HepG2 (cell line): Measurements from ENCODE around the gene MGA. TPM values are rescaled to one million over a fixed set of nuclear protein-coding genes. Genes with fewer than 3 reads are reported as not detected.

ENCODE experiments used
- ATAC-seq: fragments of 200-7000 bp; cut with Tn5 transposase; 3 replicates; pipeline ENCODE4 v1.9.1; 2020; ENCODE audit warnings: mild to moderate bottlenecking, moderate library complexity
- BruUV-seq: library from RNA; stranded (reverse); fragments of 400-500 nt; replicated peaks from 2 replicates; lab custom pipeline; 2021; lab: Mats Ljungman, UMichigan
- CTCF ChIA-PET: fragments of 300-600 bp; formaldehyde crosslinking; extraction: SDS; loops from one replicate; lab custom pipeline; 2021; ENCODE audit warnings: low total read pairs, inconsistent platforms, low intra/inter-chr PET ratio; lab: Yijun Ruan, JAX
- POLR2A ChIA-PET: fragments of 350-600 bp; sonication (Branson Sonifier 250); formaldehyde crosslinking; loops from one replicate; lab custom pipeline; 2020; ENCODE audit warnings: antibody characterized with exemption, inconsistent platforms; lab: Yijun Ruan, JAX
- DNase-seq: peaks from one replicate; pipeline ENCODE4 v3.0.0-alpha.2; 2015; ENCODE audit warnings: low spot score
- FAIRE-seq: peaks from 3 replicates; lab custom pipeline; 2011; peaks lifted over from hg19 to GRCh38; lab: Jason Lieb, UNC
- H2AFZ ChIP-seq: one replicate; pipeline ENCODE4 v1.6.1; 2011; ENCODE audit warnings: low read length, inconsistent platforms
- H3K27ac ChIP-seq: fragments of 300-600 bp; 3 replicates; pipeline ENCODE4 v1.8.0; 2011; ENCODE audit warnings: mixed run types, mild to moderate bottlenecking, mixed read lengths, low read length, inconsistent platforms; ENCODE audit not compliant: insufficient read depth; ENCODE audit errors: extremely low read length
- H3K27me3 ChIP-seq, 2 experiments: fragments of 200-600 bp in 1 of 2; 2 replicates in 1 of 2; 3 replicates in 1 of 2; pipeline versions ENCODE4 v1.6.0 to v1.8.0; 2011; ENCODE audit warnings: low read length in 2 of 2, mild to moderate bottlenecking in 2 of 2, moderate library complexity in 2 of 2, inconsistent platforms in 1 of 2; ENCODE audit not compliant: insufficient read depth in 2 of 2, control insufficient read depth in 1 of 2
- H3K36me3 ChIP-seq, 2 experiments: fragments of 200-600 bp in 1 of 2; replicated peaks in 1 of 2; 2 replicates in 1 of 2; 3 replicates in 1 of 2; pipeline versions ENCODE4 v1.5.1 to v1.8.0; 2011; ENCODE audit warnings: low read length in 2 of 2, inconsistent platforms in 1 of 2; ENCODE audit not compliant: insufficient read depth in 2 of 2, control insufficient read depth in 1 of 2
- H3K4me1 ChIP-seq: 2 replicates; pipeline ENCODE4 v1.5.1; 2012; ENCODE audit warnings: low read length, inconsistent platforms; ENCODE audit not compliant: insufficient read depth
- H3K4me2 ChIP-seq: 2 replicates; pipeline ENCODE4 v1.6.0; 2011; ENCODE audit warnings: low read depth, low read length, inconsistent platforms
- H3K4me3 ChIP-seq, 3 experiments: fragments of 200-600 bp in 1 of 3; sonication (generic), shearing (Covaris generic) in 1 of 3; replicated peaks in 1 of 3; 2 replicates each; pipeline ENCODE4 v1.5.1; 2011 to 2016; ENCODE audit warnings: low read length in 3 of 3, inconsistent platforms in 2 of 3, low read depth in 2 of 3, mild to moderate bottlenecking in 2 of 3, control low read depth in 1 of 3, mixed read lengths in 1 of 3; ENCODE audit not compliant: insufficient read depth in 1 of 3
- H3K79me2 ChIP-seq: one replicate; pipeline ENCODE4 v1.6.1; 2011; ENCODE audit warnings: low read length, inconsistent platforms; ENCODE audit not compliant: insufficient read depth
- H3K9ac ChIP-seq: 2 replicates; pipeline ENCODE4 v1.6.0; 2011; ENCODE audit warnings: mild to moderate bottlenecking, low read depth, low read length, inconsistent platforms; ENCODE audit not compliant: insufficient read depth
- H3K9me3 ChIP-seq: 2 replicates; pipeline ENCODE4 v1.5.1; 2012; ENCODE audit warnings: mild to moderate bottlenecking, low read length
- H4K20me1 ChIP-seq: 2 replicates; pipeline ENCODE4 v1.6.0; 2011; ENCODE audit warnings: inconsistent platforms, mild to moderate bottlenecking, low read length, moderate library complexity; ENCODE audit not compliant: insufficient read depth
- ARNTL ChIP-seq: sonication (generic); formaldehyde crosslinking; IDR thresholded peaks from 2 replicates; pipeline ENCODE4 v1.4.0; 2020; ENCODE audit warnings: mild to moderate bottlenecking, missing genetic modification reagents
- RCOR2 ChIP-seq: IDR thresholded peaks from 2 replicates; pipeline ENCODE4 v1.6.1; 2016; ENCODE audit warnings: missing biosample characterization, missing genetic modification reagents
- SMYD3 ChIP-seq: sonication (generic); formaldehyde crosslinking; IDR thresholded peaks from 2 replicates; pipeline ENCODE4 v1.8.1; 2023; ENCODE audit warnings: mild to moderate bottlenecking, missing genetic modification reagents
- SP1 ChIP-seq, 2 experiments: fragments of 450-650 bp in 1 of 2; sonication (generic) in 1 of 2; formaldehyde crosslinking in 1 of 2; IDR thresholded peaks; 2 replicates each; pipeline versions ENCODE4 v1.4.0 to v1.6.1; 2016 to 2020; ENCODE audit warnings: missing genetic modification reagents in 1 of 2
- TSC22D2 ChIP-seq: sonication (generic); formaldehyde crosslinking; IDR thresholded peaks from 2 replicates; pipeline ENCODE4 v1.5.1; 2020; ENCODE audit warnings: missing genetic modification reagents, mild to moderate bottlenecking, borderline replicate concordance
- WGBS: methylation state at CpG from one replicate; pipeline ENCODE4 v1.1.6; 2017; ENCODE audit warnings: low lambda C conversion rate; 5-methylcytosine and 5-hydroxymethylcytosine counted together
- in situ Hi-C: cut with HindIII; loops from 2 replicates; pipeline ENCODE4 v1.10.0; 2017; ENCODE audit warnings: low pct_unique_long_range_greater_than_20kb; ENCODE audit not compliant: extremely low pct_ligation_motif_present
- intact Hi-C: fragments of 100-400 bp; cut with micrococcal nuclease; formaldehyde crosslinking; loops from one replicate; pipeline ENCODE4 v1.10.0; 2022; ENCODE audit not compliant: unreplicated experiment
- polyA plus RNA-seq, 8 experiments: library from polyadenylated mRNA; depleted of rRNA in 3 of 8; stranded (reverse) in 7 of 8; unstranded in 1 of 8; fragments of >200 nt; fragmentation: Illumina TruSeq in 4 of 8; extraction: Trizol in 4 of 8; gene quantifications; 2 replicates each; pipeline versions ENCODE4 v1.2.1 to v1.2.3, GENCODE V29; 2011 to 2016; ENCODE audit warnings: low read depth in 4 of 8, missing spikeins in 1 of 8, mixed read lengths in 1 of 8; ENCODE audit not compliant: insufficient read depth in 1 of 8
- total RNA-seq, 5 experiments: library from RNA; depleted of rRNA; stranded (reverse); fragments of >200 nt; fragmentation: Illumina TruSeq; extraction: Trizol; gene quantifications; 2 replicates each; pipeline ENCODE4 v1.2.3, GENCODE V29; 2016; ENCODE audit warnings: low read depth in 1 of 5
- TF ChIP-seq, protein P1 (sequence below): sonication (generic); formaldehyde crosslinking; IDR thresholded peaks from 2 replicates; pipeline ENCODE4 v1.5.1; 2020; ENCODE audit warnings: mild to moderate bottlenecking, moderate library complexity, missing genetic modification reagents
- TF ChIP-seq, protein P2 (sequence below): IDR thresholded peaks from 2 replicates; pipeline ENCODE4 v1.6.1; 2016; ENCODE audit warnings: control low read depth
- TF ChIP-seq, protein P3 (sequence below): sonication (generic); formaldehyde crosslinking; IDR thresholded peaks from 2 replicates; pipeline ENCODE4 v1.9.0; 2021; ENCODE audit warnings: missing genetic modification reagents, borderline replicate concordance
- TF ChIP-seq, protein P4 (sequence below): IDR thresholded peaks from 2 replicates; pipeline ENCODE4 v1.6.1; 2018; ENCODE audit warnings: missing genetic modification reagents

MGA gene
- total and polyA plus RNA-seq, 2 of the 13 experiments (the other 11 are each of a cell fraction or from before 2014, with no cell fraction given), result 5.3 to 59.0 TPM

DNA sequence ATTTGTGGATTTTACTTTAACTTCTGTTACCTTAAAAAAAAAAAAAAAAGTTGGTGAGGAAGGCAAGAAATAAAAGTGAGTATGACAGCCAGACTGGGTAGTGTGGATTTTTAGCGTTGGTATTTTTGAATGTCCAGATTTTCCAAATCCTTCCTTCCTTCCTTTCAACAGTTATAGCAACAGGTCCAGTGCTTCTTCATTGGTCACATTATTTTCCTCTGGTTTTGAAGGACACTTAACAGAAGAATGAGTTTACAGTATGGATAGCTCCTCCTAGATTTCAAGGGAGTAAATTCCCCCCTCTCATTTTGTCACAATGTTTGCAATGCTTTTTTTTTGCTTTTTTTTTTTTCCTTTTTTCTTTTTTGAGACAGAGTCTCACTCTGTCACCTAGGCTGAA, 120.5 kb downstream of the MGA start:
- Histone ChIP-seq H3K36me3 (no peaks in the 10 kb centered on the region), H3K4me2 (peak overlapping the region; percentile 48; the same call in 1 of the 2 replicates), H3K79me2 (peaks cover 4% of the 10 kb centered on the region), H2AFZ (no peak overlapping the region), H3K9me3 (no peaks in the 10 kb centered on the region), H3K9ac (peak overlapping the region; percentile 35; the same call in 1 of the 2 replicates), H3K27ac (peak overlapping the region; percentile 65), H3K27me3 (no peaks in the 10 kb centered on the region), H4K20me1 (no peaks in the 10 kb centered on the region), H3K4me3 (no peak overlapping the region), H3K4me1 (peaks cover 74% of the 10 kb centered on the region)
- no peak for ATAC-seq
- intact Hi-C loops, result no loop called here
- FAIRE-seq, result no peak
- BruUV-seq, result no TSS peak
- WGBS, result 76% methylated on average over 1 of the region's 1 CpG
- CTCF ChIA-PET, result no interaction called here
- TF ChIP-seq TSC22D2 (no peak), ARNTL (CRISPR knock-in tag) (0 out of 2 replicates have a peak, but pooled peaks have one; percentile 21)
- POLR2A ChIA-PET, result interaction anchor here (0.8 kb wide), 1 partner anchor 237 kb away, joined by 3 read pairs; the partner anchor contains the start of gene RPAP1
- in situ Hi-C loops, result no loop called here
- no peak for DNase-seq

DNA sequence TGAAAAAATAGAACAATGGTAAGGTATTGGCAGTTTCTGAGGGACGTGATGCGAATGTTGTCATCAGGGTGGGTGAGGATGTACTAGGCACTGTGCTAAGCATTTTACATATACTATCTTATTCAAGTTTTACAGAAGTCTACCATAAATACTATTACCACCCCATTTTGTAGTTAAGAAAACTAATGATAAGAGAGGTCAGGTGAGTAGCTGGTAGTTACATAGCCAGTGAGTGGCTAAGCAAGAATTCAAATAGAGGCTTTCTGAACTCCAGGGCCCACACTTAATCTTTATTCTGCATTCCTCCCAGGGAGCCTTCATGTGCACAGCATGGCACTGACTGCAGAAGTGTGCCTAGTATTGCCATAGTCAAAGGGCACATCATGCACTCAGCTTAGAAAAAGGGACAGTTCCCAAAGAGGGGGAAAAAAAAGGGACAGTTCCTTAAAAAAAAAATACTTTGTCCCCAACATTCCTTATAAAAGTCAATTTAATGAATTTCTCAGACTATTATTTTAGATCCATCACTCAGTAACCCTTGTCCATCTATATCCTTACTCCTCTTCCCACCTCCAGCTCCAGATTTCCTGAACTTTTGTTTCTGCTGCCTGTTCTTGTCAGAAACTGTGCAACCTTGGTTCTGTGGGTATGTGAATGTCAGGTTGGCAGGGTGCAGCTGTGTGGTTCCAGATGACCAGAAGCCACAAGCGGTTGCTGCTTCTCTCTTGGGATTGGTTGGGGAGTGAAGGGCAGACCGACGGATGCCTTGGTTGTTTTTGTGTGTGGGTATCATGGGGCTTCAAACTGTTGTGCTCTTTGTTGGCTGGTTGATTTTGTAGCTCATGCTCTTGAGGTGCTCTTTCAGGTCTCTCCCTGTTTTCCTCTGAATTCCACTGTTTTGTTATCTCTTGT, 122.4 kb downstream of the MGA start:
- CTCF ChIA-PET, result no interaction called here
- H3K4me2 ChIP-seq, result no peak overlapping the region
- BruUV-seq, result no TSS peak
- no peak overlapping the region for H2AFZ ChIP-seq
- H3K9me3 ChIP-seq, result no peaks in the 10 kb centered on the region
- POLR2A ChIA-PET, result interaction anchor here (1.0 kb wide), 1 partner anchor 9 kb away, joined by 3 read pairs; no protein-coding TSS in a partner anchor
- ATAC-seq, result no peak
- no peak for DNase-seq
- intact Hi-C loops, result no loop called here
- no peak overlapping the region for H3K4me3 ChIP-seq
- H3K9ac ChIP-seq, result no peak overlapping the region; the same call in 1 of the 2 replicates
- H3K27me3 ChIP-seq, result no peaks in the 10 kb centered on the region
- 93% methylated on average over 5 of the region's 5 CpGs for WGBS
- peaks cover 55% of the 10 kb centered on the region for H3K4me1 ChIP-seq
- no peaks in the 10 kb centered on the region for H4K20me1 ChIP-seq
- H3K79me2 ChIP-seq, result peaks cover 3% of the 10 kb centered on the region
- in situ Hi-C loops, result no loop called here
- peak overlapping the region; percentile 8 for H3K27ac ChIP-seq
- no peaks in the 10 kb centered on the region for H3K36me3 ChIP-seq
- FAIRE-seq, result no peak
- TF ChIP-seq SP1 (IDR thresholded peaks at IDR 0.05) (no peak), SP1 (CRISPR knock-in tag; IDR thresholded peaks at IDR 0.05) (no peak), SMYD3 (CRISPR knock-in tag) (no peak), RCOR2 (CRISPR knock-in tag) (no peak)
- TF ChIP-seq, protein P1, sequence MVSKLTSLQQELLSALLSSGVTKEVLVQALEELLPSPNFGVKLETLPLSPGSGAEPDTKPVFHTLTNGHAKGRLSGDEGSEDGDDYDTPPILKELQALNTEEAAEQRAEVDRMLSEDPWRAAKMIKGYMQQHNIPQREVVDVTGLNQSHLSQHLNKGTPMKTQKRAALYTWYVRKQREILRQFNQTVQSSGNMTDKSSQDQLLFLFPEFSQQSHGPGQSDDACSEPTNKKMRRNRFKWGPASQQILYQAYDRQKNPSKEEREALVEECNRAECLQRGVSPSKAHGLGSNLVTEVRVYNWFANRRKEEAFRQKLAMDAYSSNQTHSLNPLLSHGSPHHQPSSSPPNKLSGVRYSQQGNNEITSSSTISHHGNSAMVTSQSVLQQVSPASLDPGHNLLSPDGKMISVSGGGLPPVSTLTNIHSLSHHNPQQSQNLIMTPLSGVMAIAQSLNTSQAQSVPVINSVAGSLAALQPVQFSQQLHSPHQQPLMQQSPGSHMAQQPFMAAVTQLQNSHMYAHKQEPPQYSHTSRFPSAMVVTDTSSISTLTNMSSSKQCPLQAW (CRISPR knock-in tag), result no peak
- TF ChIP-seq, protein P2, sequence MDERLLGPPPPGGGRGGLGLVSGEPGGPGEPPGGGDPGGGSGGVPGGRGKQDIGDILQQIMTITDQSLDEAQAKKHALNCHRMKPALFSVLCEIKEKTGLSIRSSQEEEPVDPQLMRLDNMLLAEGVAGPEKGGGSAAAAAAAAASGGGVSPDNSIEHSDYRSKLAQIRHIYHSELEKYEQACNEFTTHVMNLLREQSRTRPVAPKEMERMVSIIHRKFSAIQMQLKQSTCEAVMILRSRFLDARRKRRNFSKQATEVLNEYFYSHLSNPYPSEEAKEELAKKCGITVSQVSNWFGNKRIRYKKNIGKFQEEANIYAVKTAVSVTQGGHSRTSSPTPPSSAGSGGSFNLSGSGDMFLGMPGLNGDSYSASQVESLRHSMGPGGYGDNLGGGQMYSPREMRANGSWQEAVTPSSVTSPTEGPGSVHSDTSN (CRISPR knock-in tag), result no peak
- TF ChIP-seq, protein P3, sequence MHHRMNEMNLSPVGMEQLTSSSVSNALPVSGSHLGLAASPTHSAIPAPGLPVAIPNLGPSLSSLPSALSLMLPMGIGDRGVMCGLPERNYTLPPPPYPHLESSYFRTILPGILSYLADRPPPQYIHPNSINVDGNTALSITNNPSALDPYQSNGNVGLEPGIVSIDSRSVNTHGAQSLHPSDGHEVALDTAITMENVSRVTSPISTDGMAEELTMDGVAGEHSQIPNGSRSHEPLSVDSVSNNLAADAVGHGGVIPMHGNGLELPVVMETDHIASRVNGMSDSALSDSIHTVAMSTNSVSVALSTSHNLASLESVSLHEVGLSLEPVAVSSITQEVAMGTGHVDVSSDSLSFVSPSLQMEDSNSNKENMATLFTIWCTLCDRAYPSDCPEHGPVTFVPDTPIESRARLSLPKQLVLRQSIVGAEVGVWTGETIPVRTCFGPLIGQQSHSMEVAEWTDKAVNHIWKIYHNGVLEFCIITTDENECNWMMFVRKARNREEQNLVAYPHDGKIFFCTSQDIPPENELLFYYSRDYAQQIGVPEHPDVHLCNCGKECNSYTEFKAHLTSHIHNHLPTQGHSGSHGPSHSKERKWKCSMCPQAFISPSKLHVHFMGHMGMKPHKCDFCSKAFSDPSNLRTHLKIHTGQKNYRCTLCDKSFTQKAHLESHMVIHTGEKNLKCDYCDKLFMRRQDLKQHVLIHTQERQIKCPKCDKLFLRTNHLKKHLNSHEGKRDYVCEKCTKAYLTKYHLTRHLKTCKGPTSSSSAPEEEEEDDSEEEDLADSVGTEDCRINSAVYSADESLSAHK (CRISPR knock-in tag), result no peak
- TF ChIP-seq, protein P4, sequence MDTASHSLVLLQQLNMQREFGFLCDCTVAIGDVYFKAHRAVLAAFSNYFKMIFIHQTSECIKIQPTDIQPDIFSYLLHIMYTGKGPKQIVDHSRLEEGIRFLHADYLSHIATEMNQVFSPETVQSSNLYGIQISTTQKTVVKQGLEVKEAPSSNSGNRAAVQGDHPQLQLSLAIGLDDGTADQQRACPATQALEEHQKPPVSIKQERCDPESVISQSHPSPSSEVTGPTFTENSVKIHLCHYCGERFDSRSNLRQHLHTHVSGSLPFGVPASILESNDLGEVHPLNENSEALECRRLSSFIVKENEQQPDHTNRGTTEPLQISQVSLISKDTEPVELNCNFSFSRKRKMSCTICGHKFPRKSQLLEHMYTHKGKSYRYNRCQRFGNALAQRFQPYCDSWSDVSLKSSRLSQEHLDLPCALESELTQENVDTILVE (CRISPR knock-in tag), result no peak
